Measurements from ENCODE around the gene CUX1.

- no peak for TF ChIP-seq GLI4 (tag by site-specific recombination; IDR thresholded peaks at IDR 0.05)
- TF ChIP-seq ZNF211 (tag by site-specific recombination; IDR thresholded peaks at IDR 0.05; ENCODE audit: low read depth): no peak
- no peak for TF ChIP-seq CTCF (tag by site-specific recombination; IDR thresholded peaks at IDR 0.05)
- no peak for TF ChIP-seq YY1 (tag by site-specific recombination; IDR thresholded peaks at IDR 0.05)
Observed at GRCh38 chr7:102266541-102266940, 449.1 kb downstream of the CUX1 start.
